ENCODE data around the gene CD52.

Gene CD52

GRCh38 chr1:26317612-26318337, at the start of gene CD52:
Gene CD52 (plus strand): TSS chr1:26317958. CDS start chr1:26318018, 60 bp downstream.
- DNase-seq (ENCODE audit: low spot score): no peak

GRCh38 chr1:26268290-26269197, 49.2 kb upstream of the CD52 start:
- DNase-seq (ENCODE audit: low spot score): no peak

GRCh38 chr1:26269198-26269550, 48.6 kb upstream of the CD52 start:
- DNase-seq (ENCODE audit: low spot score): no peak

GRCh38 chr1:26274801-26275425, 42.8 kb upstream of the CD52 start:
- peak; percentile 47 for DNase-seq (ENCODE audit: low spot score)

- peak; percentile 95 for DNase-seq (ENCODE audit: low spot score)
Measured at GRCh38 chr1:26275580-26276431, 42.0 kb upstream of the CD52 start.

GRCh38 chr1:26276432-26276838, 41.3 kb upstream of the CD52 start:
- no peak for DNase-seq (ENCODE audit: low spot score)

GRCh38 chr1:26277261-26277661, 40.5 kb upstream of the CD52 start:
- peak; percentile 79 for DNase-seq (ENCODE audit: low spot score)

GRCh38 chr1:26277719-26278118, 40.0 kb upstream of the CD52 start:
- DNase-seq (ENCODE audit: low spot score): no peak

- DNase-seq (ENCODE audit: low spot score): no peak
Measured at GRCh38 chr1:26278303-26278702, 39.5 kb upstream of the CD52 start.

- peak; percentile 86 for DNase-seq (ENCODE audit: low spot score)
Measured at GRCh38 chr1:26278724-26279455, 38.9 kb upstream of the CD52 start.

- peak; percentile 88 for DNase-seq (ENCODE audit: low spot score)
Measured at GRCh38 chr1:26279456-26280332, 38.1 kb upstream of the CD52 start, which contains the start of gene SH3BGRL3. Gene SH3BGRL3 (plus strand): TSS chr1:26280086. CDS start chr1:26280156, 70 bp downstream.

GRCh38 chr1:26280333-26281042, 37.3 kb upstream of the CD52 start:
- DNase-seq (ENCODE audit: low spot score): peak; percentile 59

- no peak for DNase-seq (ENCODE audit: low spot score)
Measured at GRCh38 chr1:26281091-26281958, 36.4 kb upstream of the CD52 start.

GRCh38 chr1:26281971-26282370, 35.8 kb upstream of the CD52 start:
- no peak for DNase-seq (ENCODE audit: low spot score)

- no peak for DNase-seq (ENCODE audit: low spot score)
Measured at GRCh38 chr1:26282401-26282918, 35.3 kb upstream of the CD52 start.

GRCh38 chr1:26283279-26283853, 34.4 kb upstream of the CD52 start:
- no peak for DNase-seq (ENCODE audit: low spot score)

GRCh38 chr1:26283871-26284596, 33.7 kb upstream of the CD52 start:
- no peak for DNase-seq (ENCODE audit: low spot score)

Data from kidney tubule cell (primary cell).